GM12878 (cell line): ENCODE measurements around the gene TRPV6. TPM values are rescaled to one million over a fixed set of nuclear protein-coding genes. Genes with fewer than 3 reads are reported as not detected.

Experiments used
- ATAC-seq: fragments of 200-7000 bp; cut with Tn5 transposase; 3 replicates; pipeline ENCODE4 v1.9.1; 2020; ENCODE audit warnings: mild to moderate bottlenecking, moderate library complexity
- BruUV-seq: library from RNA; stranded (reverse); fragments of 400-500 nt; replicated peaks from 2 replicates; lab custom pipeline; 2021; lab: Mats Ljungman, UMichigan
- CTCF ChIA-PET: fragments of 300-600 bp; sonication (Branson Sonifier 250); formaldehyde crosslinking; extraction: SDS; loops from one replicate; lab custom pipeline; 2021; ENCODE audit warnings: inconsistent platforms; lab: Yijun Ruan, JAX
- POLR2A ChIA-PET: fragments of 350-600 bp; formaldehyde crosslinking; extraction: SDS; loops from one replicate; lab custom pipeline; 2021; ENCODE audit warnings: inconsistent platforms; lab: Charles Lee
- RAD21 ChIA-PET: fragments of 300-600 bp; sonication (Branson Sonifier 250); formaldehyde crosslinking; loops from one replicate; lab custom pipeline; 2023; ENCODE audit warnings: antibody characterized with exemption; ENCODE audit not compliant: unreplicated experiment; lab: Charles Lee
- SMC1A ChIA-PET: fragments of 300-600 bp; sonication (Branson Sonifier 250); formaldehyde crosslinking; loops from one replicate; lab custom pipeline; 2023; ENCODE audit not compliant: unreplicated experiment, uncharacterized antibody; lab: Charles Lee
- DNase-seq: peaks from one replicate; pipeline ENCODE4 v3.0.0-alpha.2; 2011; ENCODE audit warnings: low read depth, low spot score
- FAIRE-seq: peaks from 3 replicates; lab custom pipeline; 2011; peaks lifted over from hg19 to GRCh38; lab: Jason Lieb, UNC
- H2AFZ ChIP-seq: 2 replicates; pipeline ENCODE4 v1.6.0; 2011; ENCODE audit warnings: low read depth, low read length, control low read depth; ENCODE audit not compliant: control insufficient read depth
- H3K27ac ChIP-seq: 2 replicates; pipeline ENCODE4 v1.5.1; 2011; ENCODE audit warnings: control low read depth; ENCODE audit not compliant: control insufficient read depth, insufficient read depth
- H3K27me3 ChIP-seq, 2 experiments: replicated peaks in 1 of 2; 2 replicates each; pipeline versions ENCODE4 v1.6.0 to v1.6.1; 2011; ENCODE audit warnings: low read length in 1 of 2; ENCODE audit not compliant: control insufficient read depth in 2 of 2, insufficient read depth in 2 of 2
- H3K36me3 ChIP-seq, 2 experiments: 2 replicates each; pipeline ENCODE4 v1.5.1; 2011; ENCODE audit warnings: low read length in 1 of 2; ENCODE audit not compliant: control insufficient read depth in 2 of 2, insufficient read depth in 2 of 2
- H3K4me1 ChIP-seq: 2 replicates; pipeline ENCODE4 v1.6.1; 2011; ENCODE audit warnings: mild to moderate bottlenecking, low read length, moderate library complexity, mixed read lengths; ENCODE audit not compliant: control insufficient read depth, insufficient read depth
- H3K4me2 ChIP-seq: 2 replicates; pipeline ENCODE4 v1.6.0; 2011; ENCODE audit warnings: control low read depth; ENCODE audit not compliant: control insufficient read depth, insufficient read depth
- H3K4me3 ChIP-seq: fragments of 200-600 bp; sonication (generic); 2 replicates; pipeline ENCODE4 v1.5.1; 2016
- H3K79me2 ChIP-seq: 2 replicates; pipeline ENCODE4 v1.6.0; 2011; ENCODE audit warnings: low read length; ENCODE audit not compliant: control insufficient read depth, insufficient read depth
- H3K9ac ChIP-seq: 2 replicates; pipeline ENCODE4 v1.8.0; 2011; ENCODE audit warnings: low read length, control low read depth, mixed read lengths; ENCODE audit not compliant: control insufficient read depth, insufficient read depth
- H3K9me3 ChIP-seq: replicated peaks from 3 replicates; pipeline ENCODE4 v1.5.1; 2011; ENCODE audit warnings: mild to moderate bottlenecking, low read length; ENCODE audit not compliant: control insufficient read depth, insufficient read depth
- H4K20me1 ChIP-seq: 2 replicates; pipeline ENCODE4 v1.6.0; 2011; ENCODE audit not compliant: control insufficient read depth, insufficient read depth
- BMI1 ChIP-seq: fragments of 450-650 bp; IDR thresholded peaks from 2 replicates; pipeline ENCODE4 v1.6.1; 2016; ENCODE audit warnings: mild to moderate bottlenecking, moderate library complexity, borderline replicate concordance
- CEBPB ChIP-seq, 2 experiments: fragments of 150-350 bp in 1 of 2; IDR thresholded peaks; 2 replicates each; pipeline ENCODE4 v1.6.1; 2012 to 2014; ENCODE audit warnings: low read depth in 2 of 2, low read length in 2 of 2, borderline replicate concordance in 1 of 2, inconsistent platforms in 1 of 2
- CHD2 ChIP-seq: IDR thresholded peaks from 2 replicates; pipeline ENCODE4 v1.6.1; 2011; ENCODE audit warnings: low read depth, low read length, improper control_type of control experiment, borderline replicate concordance
- EED ChIP-seq: sonication (generic); IDR thresholded peaks from 2 replicates; pipeline ENCODE4 v1.6.1; 2016; ENCODE audit warnings: antibody characterized with exemption, low read depth
- ESRRA ChIP-seq: IDR thresholded peaks from 2 replicates; pipeline ENCODE4 v1.6.1; 2012; ENCODE audit warnings: mild to moderate bottlenecking, low read length, improper control_type of control experiment
- PBX3 ChIP-seq: IDR thresholded peaks from 2 replicates; pipeline ENCODE4 v1.6.1; 2011; ENCODE audit warnings: mild to moderate bottlenecking, low read depth, low read length, moderate library complexity; ENCODE audit not compliant: insufficient replicate concordance
- SMAD1 ChIP-seq: fragments of 450-650 bp; IDR thresholded peaks from 2 replicates; pipeline ENCODE4 v1.6.1; 2018; ENCODE audit warnings: mild to moderate bottlenecking, low read depth; ENCODE audit not compliant: partially characterized antibody
- ZBED1 ChIP-seq: IDR thresholded peaks from 2 replicates; pipeline ENCODE4 v1.6.1; 2016; ENCODE audit warnings: borderline replicate concordance
- WGBS: methylation state at CpG from one replicate; pipeline ENCODE4 v1.1.6; 2016; ENCODE audit warnings: low lambda C conversion rate; ENCODE audit not compliant: insufficient replicate concordance, insufficient coverage; ENCODE audit errors: missing lambda C conversion rate; 5-methylcytosine and 5-hydroxymethylcytosine counted together
- in situ Hi-C: fragments of 300-500 bp; cut with MboI; formaldehyde crosslinking; loops from 9 replicates; pipeline ENCODE4 v1.14.3; 2018; ENCODE audit warnings: mixed read lengths
- intact Hi-C: fragments of 100-400 bp; cut with micrococcal nuclease; formaldehyde crosslinking; loops from one replicate; pipeline ENCODE4 v1.14.2; 2022; ENCODE audit not compliant: unreplicated experiment
- polyA plus RNA-seq, 11 experiments: library from polyadenylated mRNA; depleted of rRNA in 4 of 11; unstranded in 6 of 11; stranded (reverse) in 5 of 11; fragments of >200 nt; fragmentation: Nextera tagmentation in 4 of 11; fragmentation: Illumina TruSeq in 1 of 11; extraction: Ambion mirVana in 4 of 11; extraction: Trizol in 1 of 11; gene quantifications; 1 replicate in 1 of 11; 2 replicates in 10 of 11; pipeline versions ENCODE4 v1.2.1 to v1.2.3, GENCODE V29; 2011 to 2016; ENCODE audit warnings: inconsistent platforms in 2 of 11, missing spikeins in 2 of 11, low read depth in 1 of 11
- total RNA-seq, 4 experiments: library from RNA; depleted of rRNA in 3 of 4; stranded (reverse); fragments of >200 nt in 3 of 4; fragmentation: Illumina TruSeq in 1 of 4; extraction: Trizol in 1 of 4; gene quantifications; 2 replicates each; pipeline versions ENCODE4 v1.2.1 to v1.2.3, GENCODE V29; 2013 to 2021
- TF ChIP-seq, protein P1 (sequence below): IDR thresholded peaks from 2 replicates; pipeline ENCODE4 v1.6.1; 2012; ENCODE audit warnings: low read length, inconsistent platforms

TRPV6 gene
- total and polyA plus RNA-seq, 10 of the 15 experiments (the other 5 are each of a cell fraction or from before 2014, with no cell fraction given) = not detected

DNA sequence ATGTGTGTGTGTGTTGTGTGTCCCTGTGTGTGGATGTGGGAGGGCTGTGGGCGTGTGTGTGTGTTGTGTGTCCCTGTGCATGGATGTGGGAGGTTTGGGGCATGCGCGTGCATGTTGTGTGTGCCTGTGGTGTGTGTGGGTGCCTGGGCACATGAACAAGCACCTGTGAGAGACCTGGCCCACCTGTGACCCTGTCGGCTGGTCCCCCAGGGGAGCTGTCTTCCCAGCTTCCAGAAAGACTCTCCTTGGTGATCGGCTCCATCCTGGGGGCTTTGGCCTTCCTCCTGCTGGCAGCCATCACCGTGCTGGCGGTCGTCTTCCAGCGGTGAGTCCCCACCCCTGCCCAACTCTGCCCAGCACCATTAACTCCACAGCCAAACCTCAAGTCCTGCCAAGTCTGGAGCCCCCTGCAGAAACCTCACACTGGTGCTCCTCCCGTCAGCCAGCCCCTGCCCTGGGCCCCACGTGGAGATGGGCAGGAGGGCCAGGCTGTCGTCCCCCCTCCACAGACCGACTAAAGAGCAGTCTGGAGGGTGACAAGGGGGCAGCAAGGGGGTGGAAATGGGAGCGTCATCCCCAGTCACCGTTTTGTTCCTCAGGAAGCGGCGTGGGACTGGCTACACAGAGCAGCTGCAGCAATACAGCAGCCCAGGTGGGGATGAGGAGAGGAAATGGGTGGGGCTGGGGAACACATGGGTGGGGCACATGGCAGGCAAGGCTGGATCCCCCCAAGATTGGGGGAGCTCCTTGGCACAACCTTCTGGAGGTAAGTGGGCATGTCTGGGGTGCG is 18.0 kb downstream of the TRPV6 start:
- ChIA-PET POLR2A (no interaction called here), CTCF (interaction anchor here (1.9 to 2.0 kb wide), 2 partner anchors 13 to 16 kb away, joined by 8 to 11 read pairs; no protein-coding TSS in a partner anchor), RAD21 (interaction anchor here (1.5 to 2.4 kb wide), 2 partner anchors 50 to 56 kb away, joined by 3 to 23 read pairs; no protein-coding TSS in a partner anchor), SMC1A (interaction anchor here (0.9 to 1.5 kb wide), 2 partner anchors 55 to 84 kb away, joined by 3 read pairs; no protein-coding TSS in a partner anchor)
- Histone ChIP-seq H3K79me2 (no peaks in the 10 kb centered on the region), H3K4me3 (no peak overlapping the region), H3K4me1 (no peaks in the 10 kb centered on the region), H3K9me3 (no peaks in the 10 kb centered on the region), H2AFZ (no peak overlapping the region), H3K27me3 (no peaks in the 10 kb centered on the region), H3K27ac (no peak overlapping the region), H4K20me1 (no peaks in the 10 kb centered on the region), H3K36me3 (no peaks in the 10 kb centered on the region), H3K4me2 (no peak overlapping the region), H3K9ac (no peak overlapping the region)
- TF ChIP-seq CHD2 (no peak), BMI1 (no peak), EED (no peak), PBX3 (no peak), SMAD1 (no peak), CEBPB (IDR thresholded peaks at IDR 0.05; ENCODE audit: borderline replicate concordance in 1 of 2, low read depth in 2 of 2, low read length in 2 of 2) (no peak), ZBED1 (no peak), ESRRA (no peak)
- TF ChIP-seq, protein P1, sequence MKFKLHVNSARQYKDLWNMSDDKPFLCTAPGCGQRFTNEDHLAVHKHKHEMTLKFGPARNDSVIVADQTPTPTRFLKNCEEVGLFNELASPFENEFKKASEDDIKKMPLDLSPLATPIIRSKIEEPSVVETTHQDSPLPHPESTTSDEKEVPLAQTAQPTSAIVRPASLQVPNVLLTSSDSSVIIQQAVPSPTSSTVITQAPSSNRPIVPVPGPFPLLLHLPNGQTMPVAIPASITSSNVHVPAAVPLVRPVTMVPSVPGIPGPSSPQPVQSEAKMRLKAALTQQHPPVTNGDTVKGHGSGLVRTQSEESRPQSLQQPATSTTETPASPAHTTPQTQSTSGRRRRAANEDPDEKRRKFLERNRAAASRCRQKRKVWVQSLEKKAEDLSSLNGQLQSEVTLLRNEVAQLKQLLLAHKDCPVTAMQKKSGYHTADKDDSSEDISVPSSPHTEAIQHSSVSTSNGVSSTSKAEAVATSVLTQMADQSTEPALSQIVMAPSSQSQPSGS = no peak
- WGBS = 51% methylated on average over 17 of the region's 18 CpGs
- intact Hi-C loops (no loop called here), in situ Hi-C loops (no loop called here)
- BruUV-seq = no TSS peak
- FAIRE-seq = no peak
- ATAC-seq = no peak
- no peak for DNase-seq
